Gastroesophageal sphincter (tissue), 4 donors: Measurements from ENCODE around the gene RCBTB2. TPM values are rescaled to one million over a fixed set of nuclear protein-coding genes. Genes with fewer than 3 reads are reported as not detected.

Experiments
- ATAC-seq: fragments of 150-250 bp; one replicate; pipeline ENCODE4 v1.9.1; 2016; ENCODE audit warnings: mild to moderate bottlenecking, moderate library complexity
- H3K27ac ChIP-seq, 4 donors: fragments of 200-600 bp; sonication (generic) in 3 of 4; 1 replicate in 3 of 4; 2 replicates in 1 of 4; pipeline ENCODE4 v1.5.1; 2016 to 2019
- H3K27me3 ChIP-seq: fragments of 200-600 bp; sonication (generic); one replicate; pipeline ENCODE4 v1.5.1; 2019
- H3K36me3 ChIP-seq, 2 donors: fragments of 200-600 bp; sonication (generic); one replicate each; pipeline ENCODE4 v1.5.1; 2019; ENCODE audit warnings: control low read depth in 1 of 2
- H3K4me1 ChIP-seq, 3 donors: fragments of 200-600 bp; sonication (generic); 1 replicate in 2 of 3; 2 replicates in 1 of 3; pipeline ENCODE4 v1.5.1; 2016 to 2019; ENCODE audit warnings: control low read depth in 2 of 3
- H3K4me3 ChIP-seq, 2 donors: fragments of 200-600 bp; sonication (generic); one replicate each; pipeline ENCODE4 v1.5.1; 2019; ENCODE audit warnings: mild to moderate bottlenecking in 1 of 2, moderate library complexity in 1 of 2
- H3K9me3 ChIP-seq, 3 donors: fragments of 200-600 bp; sonication (generic); one replicate each; pipeline ENCODE4 v1.5.1; 2017 to 2019; ENCODE audit warnings: control low read depth in 2 of 3
- EP300 ChIP-seq: sonication (generic); formaldehyde crosslinking; IDR thresholded peaks from one replicate; pipeline ENCODE4 v1.6.1; 2017; ENCODE audit warnings: antibody characterized with exemption, mild to moderate bottlenecking
- POLR2A ChIP-seq, 2 donors: fragments of 450-650 bp; IDR thresholded peaks; one replicate each; pipeline ENCODE4 v1.6.1; 2017; ENCODE audit warnings: antibody characterized with exemption in 2 of 2, mild to moderate bottlenecking in 2 of 2, moderate library complexity in 1 of 2
- POLR2AphosphoS5 ChIP-seq: sonication (generic); formaldehyde crosslinking; IDR thresholded peaks from one replicate; pipeline ENCODE4 v1.6.1; 2017; ENCODE audit warnings: antibody characterized with exemption
- WGBS, 2 donors: methylation state at CpG; one replicate each; pipeline ENCODE4 v1.1.5; 2018; ENCODE audit warnings: low coverage in 1 of 2; 5-methylcytosine and 5-hydroxymethylcytosine counted together
- total RNA-seq, 4 donors: library from RNA; depleted of rRNA; stranded (reverse); fragments of >200 nt; gene quantifications; one replicate each; pipeline ENCODE4 v1.1.0, GENCODE V29; 2016
- TF ChIP-seq, protein P1 (sequence below), 4 experiments: fragments of 200-600 bp in 2 of 4; fragments of 450-650 bp in 2 of 4; sonication (generic) in 1 of 4; IDR thresholded peaks; one replicate each; pipeline ENCODE4 v1.5.1; 2017 to 2019; ENCODE audit warnings: antibody characterized with exemption in 4 of 4, mild to moderate bottlenecking in 2 of 4, moderate library complexity in 2 of 4

Gene RCBTB2
- total RNA-seq, 4 donors from 2014 or later, result 14.9 to 26.1 (median 16.7) TPM

DNA sequence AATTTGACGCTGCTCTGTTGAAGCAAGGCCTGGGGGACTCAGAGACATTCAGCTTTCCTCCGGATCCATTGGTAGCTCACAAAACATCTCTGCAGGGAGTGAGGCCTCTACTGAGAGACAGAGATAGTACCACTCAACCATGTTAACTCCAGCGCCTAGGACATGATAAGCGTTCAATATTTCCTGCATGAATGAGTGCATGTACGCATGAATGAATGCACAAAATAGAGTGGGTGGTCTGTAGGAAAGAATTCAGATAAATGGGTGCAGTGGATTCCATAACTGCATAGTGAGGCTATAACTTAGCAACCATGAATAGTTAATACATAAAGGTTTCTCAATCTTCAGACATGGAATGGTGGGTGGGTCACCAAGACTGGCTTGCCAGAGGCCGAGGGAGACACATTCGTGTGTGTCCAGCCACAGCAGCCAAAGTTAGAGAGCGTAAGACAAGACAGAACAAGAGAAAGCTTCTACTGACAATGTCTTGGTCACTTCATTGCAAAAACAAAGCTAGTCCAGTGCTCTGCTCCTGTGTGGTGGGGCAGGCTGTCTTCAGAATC lies 36.3 kb upstream of the RCBTB2 start:
- H3K4me1 ChIP-seq, result peaks cover 4 to 62% (median 23%) of the 10 kb centered on the region in 3 donors
- H3K27ac ChIP-seq, result peak overlapping the region; percentile 75 to 92 (median 85)
- no peak for TF ChIP-seq POLR2AphosphoS5
- no peak for TF ChIP-seq EP300
- no peak for TF ChIP-seq POLR2A (IDR thresholded peaks at IDR 0.05)
- TF ChIP-seq, protein P1, sequence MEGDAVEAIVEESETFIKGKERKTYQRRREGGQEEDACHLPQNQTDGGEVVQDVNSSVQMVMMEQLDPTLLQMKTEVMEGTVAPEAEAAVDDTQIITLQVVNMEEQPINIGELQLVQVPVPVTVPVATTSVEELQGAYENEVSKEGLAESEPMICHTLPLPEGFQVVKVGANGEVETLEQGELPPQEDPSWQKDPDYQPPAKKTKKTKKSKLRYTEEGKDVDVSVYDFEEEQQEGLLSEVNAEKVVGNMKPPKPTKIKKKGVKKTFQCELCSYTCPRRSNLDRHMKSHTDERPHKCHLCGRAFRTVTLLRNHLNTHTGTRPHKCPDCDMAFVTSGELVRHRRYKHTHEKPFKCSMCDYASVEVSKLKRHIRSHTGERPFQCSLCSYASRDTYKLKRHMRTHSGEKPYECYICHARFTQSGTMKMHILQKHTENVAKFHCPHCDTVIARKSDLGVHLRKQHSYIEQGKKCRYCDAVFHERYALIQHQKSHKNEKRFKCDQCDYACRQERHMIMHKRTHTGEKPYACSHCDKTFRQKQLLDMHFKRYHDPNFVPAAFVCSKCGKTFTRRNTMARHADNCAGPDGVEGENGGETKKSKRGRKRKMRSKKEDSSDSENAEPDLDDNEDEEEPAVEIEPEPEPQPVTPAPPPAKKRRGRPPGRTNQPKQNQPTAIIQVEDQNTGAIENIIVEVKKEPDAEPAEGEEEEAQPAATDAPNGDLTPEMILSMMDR (IDR thresholded peaks at IDR 0.05), result no peak
- ATAC-seq, result no peak
- no peak overlapping the region for H3K4me3 ChIP-seq
- no peaks in the 10 kb centered on the region for H3K27me3 ChIP-seq
- whole genome bisulfite sequencing, 2 donors, result 89 to 90% methylated on average over 8 of the region's 8 CpGs
- H3K36me3 ChIP-seq, result no peaks in the 10 kb centered on the region
- no peaks in the 10 kb centered on the region for H3K9me3 ChIP-seq

- Histone ChIP-seq H3K27ac (peak overlapping the region; percentile 75 to 92 (median 85)), H3K4me1 (peaks cover 4 to 62% (median 23%) of the 10 kb centered on the region in 3 donors), H3K27me3 (no peaks in the 10 kb centered on the region), H3K9me3 (no peaks in the 10 kb centered on the region), H3K4me3 (peak overlapping the region in 1 of 2 donors; percentile 20), H3K36me3 (no peaks in the 10 kb centered on the region)
- ATAC-seq, result no peak
- 49 to 54% methylated on average over 6 of the region's 6 CpGs for WGBS, 2 donors
- no peak for TF ChIP-seq EP300
- TF ChIP-seq, protein P1 (IDR thresholded peaks at IDR 0.05), result no peak
- TF ChIP-seq POLR2AphosphoS5, result no peak
- TF ChIP-seq POLR2A (IDR thresholded peaks at IDR 0.05), result no peak
Observed at GRCh38 chr13:48568370-48569103, 35.7 kb upstream of the RCBTB2 start.

GRCh38 chr13:48567515-48568369 lies 34.9 kb upstream of the RCBTB2 start:
- no peak for TF ChIP-seq EP300
- TF ChIP-seq, protein P1 (IDR thresholded peaks at IDR 0.05), result no peak
- no peak for TF ChIP-seq POLR2A (IDR thresholded peaks at IDR 0.05)
- peak; percentile 88 for TF ChIP-seq POLR2AphosphoS5
- Histone ChIP-seq H3K4me1 (peaks cover 4 to 59% (median 23%) of the 10 kb centered on the region in 3 donors), H3K27me3 (no peaks in the 10 kb centered on the region), H3K36me3 (no peaks in the 10 kb centered on the region), H3K27ac (peak overlapping the region; percentile 75 to 92 (median 85)), H3K4me3 (peak overlapping the region in 1 of 2 donors; percentile 20), H3K9me3 (no peaks in the 10 kb centered on the region)
- WGBS, 2 donors, result 15 to 16% methylated on average over 5 to 6 of the region's 6 CpGs
- ATAC-seq, result peak; percentile 78

GRCh38 chr13:48564056-48564455 lies 31.2 kb upstream of the RCBTB2 start:
- Histone ChIP-seq H3K36me3 (no peaks in the 10 kb centered on the region), H3K4me1 (peaks cover 4 to 22% (median 11%) of the 10 kb centered on the region in 3 donors), H3K9me3 (no peaks in the 10 kb centered on the region), H3K27me3 (no peaks in the 10 kb centered on the region), H3K27ac (no peak overlapping the region), H3K4me3 (no peak overlapping the region)
- TF ChIP-seq, protein P1 (IDR thresholded peaks at IDR 0.05), result no peak
- TF ChIP-seq POLR2A (IDR thresholded peaks at IDR 0.05) (no peak), EP300 (no peak), POLR2AphosphoS5 (no peak)
- ATAC-seq, result no peak
- WGBS, 2 donors, result 58 to 77% methylated on average over 3 of the region's 3 CpGs
